ENCODE measurements around the gene THSD7B. TPM values are rescaled to one million over a fixed set of nuclear protein-coding genes. Genes with fewer than 3 reads are reported as not detected.

THSD7B gene
- total and polyA plus RNA-seq, 10 of the 15 experiments (the other 5 are each of a cell fraction or from before 2014, with no cell fraction given): 0.03 to 0.56 (median 0.28) TPM

DNA sequence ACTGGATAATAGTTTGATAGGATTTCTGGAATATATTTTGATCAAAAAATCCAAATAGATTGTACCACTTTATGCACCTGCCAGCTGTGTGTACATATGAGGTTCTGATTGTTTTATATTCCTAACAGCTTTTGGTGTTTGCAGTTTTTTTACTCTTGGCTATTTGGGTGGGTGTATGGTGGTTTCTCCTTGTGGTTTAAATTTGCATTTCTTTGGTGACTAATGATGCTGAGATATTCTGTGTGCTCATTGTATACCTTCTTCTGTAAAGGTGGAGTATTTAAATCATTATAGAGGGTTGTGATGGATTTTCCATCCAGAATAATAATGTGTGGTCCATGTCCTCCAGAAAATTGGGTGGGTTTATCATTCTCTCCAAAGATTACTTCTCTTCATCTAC lies 372.9 kb downstream of the THSD7B start:
- no peaks in the 10 kb centered on the region for H3K36me3 ChIP-seq (ENCODE audit: control insufficient read depth in 2 of 2, insufficient read depth in 2 of 2, low read length in 1 of 2)
- no peak overlapping the region for H3K4me3 ChIP-seq
- H3K4me1 ChIP-seq (ENCODE audit: control insufficient read depth, insufficient read depth, low read length): no peaks in the 10 kb centered on the region
- no peak overlapping the region for H3K9ac ChIP-seq (ENCODE audit: control insufficient read depth, insufficient read depth, low read length)
- H3K27ac ChIP-seq (ENCODE audit: control insufficient read depth, insufficient read depth): no peak overlapping the region
- no peak for FAIRE-seq
- CTCF ChIA-PET: no interaction called here
- peak; percentile 36; the same call in 2 of the 3 replicates for ATAC-seq
- no peaks in the 10 kb centered on the region for H3K27me3 ChIP-seq (replicated peaks in 1 of 2; ENCODE audit: control insufficient read depth in 2 of 2, insufficient read depth in 2 of 2, low read length in 1 of 2)
- H2AFZ ChIP-seq (ENCODE audit: control insufficient read depth, low read depth, low read length): no peak overlapping the region
- H3K79me2 ChIP-seq (ENCODE audit: control insufficient read depth, insufficient read depth, low read length): no peaks in the 10 kb centered on the region
- TF ChIP-seq RUNX3 (IDR thresholded peaks at IDR 0.05; ENCODE audit: low read length) (0 out of 2 replicates have a peak, but pooled peaks have one; percentile 16), POLR2A (IDR thresholded peaks at IDR 0.05; ENCODE audit: low read depth, low read length) (no peak)
- no TSS peak for BruUV-seq (replicated peaks)
- POLR2A ChIA-PET: no interaction called here
- RAD21 ChIA-PET (ENCODE audit: unreplicated experiment): no interaction called here
- H3K4me2 ChIP-seq (ENCODE audit: control insufficient read depth, insufficient read depth): no peak overlapping the region
- SMC1A ChIA-PET (ENCODE audit: uncharacterized antibody, unreplicated experiment): interaction anchor here (0.7 to 1.0 kb wide), 2 partner anchors 31 to 90 kb away, joined by 3 read pairs; no protein-coding TSS in a partner anchor
- in situ Hi-C loops (cut with MboI) (no loop called here), intact Hi-C loops (cut with micrococcal nuclease; ENCODE audit: unreplicated experiment) (no loop called here)
- H4K20me1 ChIP-seq (ENCODE audit: control insufficient read depth, insufficient read depth): no peaks in the 10 kb centered on the region
- H3K9me3 ChIP-seq (replicated peaks; ENCODE audit: control insufficient read depth, insufficient read depth, low read length): no peaks in the 10 kb centered on the region
- DNase-seq (ENCODE audit: low read depth, low spot score): no peak

DNA sequence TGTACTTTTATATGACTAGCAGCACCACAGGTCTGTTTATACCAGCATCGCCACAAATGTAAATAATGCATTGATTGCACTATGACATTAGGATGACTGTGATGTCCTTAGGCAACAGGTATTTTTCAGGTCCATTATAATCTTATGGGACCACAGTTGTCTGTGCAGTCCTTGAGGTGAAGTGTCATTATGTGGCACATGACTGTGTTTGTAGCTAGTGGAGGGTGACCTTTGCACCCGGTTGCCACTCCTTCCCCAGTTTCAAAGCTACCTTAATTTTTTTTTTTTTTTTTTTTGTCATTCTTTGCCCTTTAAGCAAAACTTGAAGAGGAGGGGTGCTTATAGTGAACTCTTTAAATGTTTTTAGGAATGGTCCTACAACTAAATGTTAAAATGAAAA lies 386.4 kb downstream of the THSD7B start:
- in situ Hi-C loops (cut with MboI): no loop called here
- Histone ChIP-seq H3K4me2 (ENCODE audit: control insufficient read depth, insufficient read depth) (no peak overlapping the region), H3K9me3 (replicated peaks; ENCODE audit: control insufficient read depth, insufficient read depth, low read length) (no peaks in the 10 kb centered on the region), H3K27me3 (replicated peaks in 1 of 2; ENCODE audit: control insufficient read depth in 2 of 2, insufficient read depth in 2 of 2, low read length in 1 of 2) (no peaks in the 10 kb centered on the region), H4K20me1 (ENCODE audit: control insufficient read depth, insufficient read depth) (no peaks in the 10 kb centered on the region), H3K4me3 (no peak overlapping the region), H3K9ac (ENCODE audit: control insufficient read depth, insufficient read depth, low read length) (no peak overlapping the region), H2AFZ (ENCODE audit: control insufficient read depth, low read depth, low read length) (no peak overlapping the region), H3K79me2 (ENCODE audit: control insufficient read depth, insufficient read depth, low read length) (no peaks in the 10 kb centered on the region), H3K4me1 (ENCODE audit: control insufficient read depth, insufficient read depth, low read length) (no peaks in the 10 kb centered on the region), H3K36me3 (ENCODE audit: control insufficient read depth in 2 of 2, insufficient read depth in 2 of 2, low read length in 1 of 2) (no peaks in the 10 kb centered on the region), H3K27ac (ENCODE audit: control insufficient read depth, insufficient read depth) (no peak overlapping the region)
- CTCF ChIA-PET: interaction anchor here (0.6 to 3.1 kb wide), 7 partner anchors 13 to 230 kb away, joined by 3 to 16 read pairs (median 3); no protein-coding TSS in a partner anchor
- FAIRE-seq (no peak), ATAC-seq (peak; percentile 61), DNase-seq (ENCODE audit: low read depth, low spot score) (no peak)
- SMC1A ChIA-PET (ENCODE audit: uncharacterized antibody, unreplicated experiment): interaction anchor here (0.7 to 2.1 kb wide), 7 partner anchors 17 to 268 kb away, joined by 3 to 6 read pairs (median 3); no protein-coding TSS in a partner anchor
- BruUV-seq (replicated peaks): no TSS peak
- POLR2A ChIA-PET: interaction anchor here (0.6 kb wide), 1 partner anchor 22 kb away, joined by 4 read pairs; no protein-coding TSS in a partner anchor
- 39% methylated on average over 2 of the region's 2 CpGs for WGBS (ENCODE audit: insufficient coverage, insufficient replicate concordance, low lambda C conversion rate, missing lambda C conversion rate)
- TF ChIP-seq CBX5 (IDR thresholded peaks at IDR 0.05; ENCODE audit: low read depth) (no peak), NR2C1 (IDR thresholded peaks at IDR 0.05) (0 out of 2 replicates have a peak, but pooled peaks have one; percentile 12), FOXK2 (IDR thresholded peaks at IDR 0.05) (no peak), POLR2AphosphoS5 (IDR thresholded peaks at IDR 0.05; ENCODE audit: low read length) (no peak)
- RAD21 ChIA-PET (ENCODE audit: unreplicated experiment): interaction anchor here (1.0 to 1.3 kb wide), 2 partner anchors 12 to 20 kb away, joined by 3 to 4 read pairs; no protein-coding TSS in a partner anchor
- intact Hi-C loops (cut with micrococcal nuclease; ENCODE audit: unreplicated experiment): no loop called here
